H1 (cell line): Measurements from ENCODE around the gene PFN2. TPM values are rescaled to one million over a fixed set of nuclear protein-coding genes. Genes with fewer than 3 reads are reported as not detected.

Source experiments
- RNF2 ChIP-seq: fragments of 200-900, 300-1000 bp; sonication (generic); IDR thresholded peaks from 2 replicates; pipeline ENCODE4 v1.7.1; 2016; ENCODE audit warnings: borderline replicate concordance, low read depth, mild to moderate bottlenecking, antibody characterized with exemption, low read length; ENCODE audit not compliant: poor library complexity, severe bottlenecking; ENCODE audit errors: missing control alignments
- polyA plus RNA-seq, 7 experiments: library from polyadenylated mRNA; depleted of rRNA in 3 of 7; stranded (reverse) in 5 of 7; unstranded in 2 of 7; fragments of >200 nt in 5 of 7; fragments of 200-250 nt in 2 of 7; gene quantifications; 1 replicate in 5 of 7; 2 replicates in 1 of 7; 4 replicates in 1 of 7; pipeline versions ENCODE4 v1.2.1 to v1.2.3, GENCODE V29; 2011 to 2013; ENCODE audit warnings: missing spikeins in 2 of 7, mixed read lengths in 2 of 7
- total RNA-seq: library from RNA; stranded (reverse); fragmentation: NEBNext Ultra II Directional; extraction: Animal tissue kit (Norgen Biotek cat#: 25700); gene quantifications from 2 replicates; pipeline ENCODE4 v1.2.1, GENCODE V29; 2021

PFN2 gene
- total and polyA plus RNA-seq, 2 of the 8 experiments (the other 6 are each of a cell fraction or from before 2014, with no cell fraction given), result 175 to 311 TPM

DNA sequence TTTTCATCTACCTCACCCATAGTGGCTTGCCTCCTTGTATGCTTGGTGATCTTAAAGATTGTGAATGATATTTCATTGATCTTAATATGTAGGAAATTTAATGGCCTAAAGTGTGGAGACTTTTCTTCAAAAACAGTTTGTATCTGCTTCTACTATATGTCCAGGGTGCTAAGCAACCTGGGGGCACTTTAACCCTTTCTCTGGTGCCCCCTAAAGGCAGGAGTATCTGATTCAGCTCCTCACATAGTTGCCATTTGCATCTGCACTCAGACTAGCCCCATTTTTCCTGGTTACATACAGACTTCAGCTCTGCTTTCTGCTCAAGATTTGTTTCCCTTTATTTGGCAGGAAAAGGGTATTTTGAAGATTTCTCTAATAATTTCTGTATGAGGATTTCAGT is 5.2 kb upstream of the PFN2 start (continued):
- TF ChIP-seq RNF2, result no peak
